SW480 (cell line): ENCODE results near the gene DNLZ.
"Not testable (repeated sequence)": the region's sequence is repeated elsewhere in the genome, so short reads cannot be mapped to it uniquely, and the experiment has no call there.

Source experiments
- DNase-seq: peaks from one replicate; pipeline ENCODE4 v3.0.0-alpha.2; 2016; ENCODE audit warnings: low spot score

The DNLZ gene

DNA sequence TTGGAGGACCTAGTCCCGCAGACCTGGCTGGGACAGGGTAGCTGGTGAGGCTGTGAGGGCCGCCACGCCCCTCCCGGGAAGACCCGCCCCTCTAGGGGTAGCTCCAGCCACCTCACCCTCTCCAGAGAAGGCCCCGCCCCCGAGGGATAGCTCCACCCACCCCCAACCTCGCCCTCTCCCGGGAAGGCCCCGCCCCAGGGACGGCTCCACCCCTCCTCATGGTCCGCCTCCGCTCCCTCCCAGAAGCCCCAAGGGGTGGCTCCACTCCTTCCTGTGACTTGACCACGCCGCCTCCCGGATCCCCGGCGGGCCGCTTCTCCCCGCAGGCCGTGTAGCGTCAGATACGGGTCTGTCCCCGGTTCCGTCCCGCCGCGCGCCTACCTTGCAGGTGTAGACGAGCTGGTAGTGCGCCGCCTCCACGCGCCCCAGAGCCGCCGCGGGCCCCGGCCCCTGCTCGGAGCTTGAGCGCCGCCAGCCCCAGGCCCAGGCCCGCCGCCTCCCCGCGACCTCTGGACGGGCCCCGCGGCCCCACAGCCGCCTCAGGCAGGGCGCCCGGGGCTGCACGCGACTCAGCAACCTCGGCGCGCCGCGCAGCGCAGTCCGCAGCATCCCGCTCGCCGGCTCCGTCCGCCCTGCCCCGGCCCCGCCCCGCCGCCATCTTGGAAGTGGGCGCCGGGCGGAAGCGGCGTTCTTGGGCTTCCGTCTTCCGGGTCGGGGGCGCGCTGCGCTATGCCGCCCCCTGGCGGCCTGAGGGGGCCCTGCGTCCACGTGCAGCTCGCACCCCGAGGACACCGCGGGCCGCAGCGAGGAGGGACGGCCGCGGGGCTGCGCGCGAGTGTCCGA, at the start of gene DNLZ:
DNLZ (minus strand) TSS at position 639 of the 843 bp plus-strand sequence; CDS start at position 609, 30 bp downstream.
- DNase-seq, result peak; percentile 91

DNA sequence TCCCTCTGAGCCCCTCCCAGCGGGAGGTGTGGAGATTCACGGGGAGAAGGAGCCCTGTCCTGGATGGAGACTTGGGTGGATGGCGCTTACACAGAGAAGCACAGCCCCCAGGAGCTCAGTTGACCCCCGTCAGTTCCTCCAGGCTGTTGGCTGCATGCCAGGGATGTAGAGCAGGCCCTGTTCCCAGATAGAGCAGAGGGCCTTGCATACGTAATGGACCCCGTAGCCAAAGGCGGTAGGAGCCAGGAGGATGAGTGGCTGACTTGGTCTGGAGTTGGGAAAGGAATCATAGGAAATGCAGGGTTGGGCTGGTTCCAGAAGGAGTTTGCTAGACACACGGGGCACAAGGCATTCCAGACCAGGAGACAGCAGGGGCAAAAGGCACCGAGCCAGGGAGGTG, 49.4 kb upstream of the DNLZ start:
- DNase-seq, result no peak

DNA sequence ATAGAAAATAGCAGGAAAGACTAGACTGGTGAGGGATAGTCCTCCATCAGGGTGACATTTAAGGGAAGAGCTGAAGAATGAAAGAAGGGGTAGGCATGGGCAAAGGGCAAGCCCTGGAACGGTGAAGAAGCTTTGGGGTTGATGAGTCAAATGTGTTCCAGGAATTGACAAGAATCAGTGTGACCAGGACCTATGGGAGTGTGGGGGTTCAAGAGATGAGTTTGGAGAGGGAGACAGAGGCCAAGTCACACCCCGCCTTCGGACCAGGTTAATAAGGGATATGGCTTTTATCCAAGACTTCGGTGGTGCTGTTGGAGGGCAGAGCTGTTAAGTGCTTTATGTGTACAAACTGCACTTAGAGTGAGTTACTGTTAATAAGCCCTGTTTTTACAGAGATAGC, 47.8 kb upstream of the DNLZ start:
- no peak for DNase-seq

DNA sequence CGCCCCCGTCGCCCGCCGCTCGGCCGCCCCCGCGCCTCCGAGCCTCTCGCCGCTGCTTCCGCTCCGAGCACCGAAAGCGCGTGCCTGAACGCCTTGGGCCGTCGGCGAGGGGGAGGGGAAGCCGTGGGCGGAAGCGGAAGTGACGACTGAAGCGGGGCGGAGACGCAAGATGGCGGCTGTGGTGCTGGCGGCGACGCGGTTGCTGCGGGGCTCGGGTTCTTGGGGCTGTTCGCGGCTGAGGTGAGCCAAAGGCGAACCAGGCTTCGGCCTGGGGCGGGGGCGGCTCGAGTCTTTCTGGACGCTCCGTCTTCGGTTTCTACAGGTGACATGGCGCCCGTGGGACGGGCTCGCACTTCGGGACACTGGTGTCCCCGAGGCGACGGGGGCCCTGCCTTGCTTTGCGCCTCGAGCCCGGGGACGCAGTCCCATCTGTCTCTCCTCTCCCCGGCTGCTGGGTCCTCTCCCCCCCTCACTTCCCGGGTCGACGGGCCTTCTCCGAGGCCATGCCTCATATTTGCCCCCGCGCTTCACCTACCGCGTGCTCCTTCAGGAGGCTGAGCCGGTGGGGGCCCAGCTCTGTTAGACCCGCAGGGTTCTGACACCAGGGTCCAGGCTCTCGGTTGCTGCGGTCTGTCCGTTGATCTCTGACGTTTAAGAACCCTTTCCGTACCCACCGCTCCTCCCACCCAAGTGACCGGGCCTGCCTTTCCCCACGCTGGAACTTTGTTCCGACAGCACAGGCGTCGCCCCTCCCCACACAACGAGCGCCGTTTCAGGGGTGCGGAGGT, 47.1 kb upstream of the DNLZ start, which contains the start of the genes ENTR1 and PMPCA:
ENTR1 (minus strand) TSS at position 115 of the 788 bp plus-strand sequence. CDS start 217 bp downstream, outside the sequence.
PMPCA (plus strand) TSS at position 159 of the 788 bp plus-strand sequence; CDS start at position 170, 11 bp downstream.
- DNase-seq, result peak; percentile 86

DNA sequence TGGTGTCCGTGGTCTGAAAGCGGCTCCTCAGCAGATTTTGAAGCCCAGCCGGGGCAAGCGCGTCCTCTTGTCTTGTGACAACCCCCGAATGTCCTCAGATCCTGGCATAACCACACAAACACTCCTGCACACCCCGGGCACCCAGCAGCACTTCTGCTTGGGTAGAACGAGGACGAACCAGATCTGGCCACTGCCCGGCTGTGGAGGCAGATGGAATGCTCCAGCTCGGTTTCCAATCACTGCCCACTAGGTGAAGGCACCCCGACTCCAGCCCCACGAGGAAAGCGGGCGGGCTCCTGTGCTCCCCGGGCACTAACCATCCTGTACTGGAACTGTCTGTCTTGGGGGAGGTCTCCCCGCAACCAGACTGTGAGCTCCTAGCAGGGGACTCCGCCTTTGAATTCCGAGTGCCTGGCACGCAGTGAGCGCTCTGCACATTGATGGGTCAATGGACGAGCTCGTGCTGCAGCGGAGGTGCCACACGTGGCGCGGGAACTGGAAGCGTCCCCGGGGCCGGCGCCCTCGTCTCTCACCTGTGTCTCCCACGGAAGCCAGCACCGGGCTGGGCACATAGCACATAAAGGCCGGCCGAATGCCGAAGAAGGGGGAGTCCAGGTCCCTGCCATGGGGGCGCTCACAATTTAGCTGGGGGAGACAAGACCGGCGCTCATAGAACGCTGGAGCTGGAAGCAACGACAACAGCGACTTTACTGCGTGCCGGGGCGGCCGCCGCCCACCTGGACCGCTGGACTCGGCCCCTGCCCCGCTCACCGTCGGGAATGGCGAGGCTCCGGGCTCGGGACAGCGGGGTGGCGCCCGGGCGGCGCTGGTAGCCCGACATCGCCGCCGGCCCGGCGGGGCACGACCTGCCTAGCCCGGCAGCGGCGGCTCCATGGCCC, 46.3 kb upstream of the DNLZ start:
- no peak for DNase-seq

DNA sequence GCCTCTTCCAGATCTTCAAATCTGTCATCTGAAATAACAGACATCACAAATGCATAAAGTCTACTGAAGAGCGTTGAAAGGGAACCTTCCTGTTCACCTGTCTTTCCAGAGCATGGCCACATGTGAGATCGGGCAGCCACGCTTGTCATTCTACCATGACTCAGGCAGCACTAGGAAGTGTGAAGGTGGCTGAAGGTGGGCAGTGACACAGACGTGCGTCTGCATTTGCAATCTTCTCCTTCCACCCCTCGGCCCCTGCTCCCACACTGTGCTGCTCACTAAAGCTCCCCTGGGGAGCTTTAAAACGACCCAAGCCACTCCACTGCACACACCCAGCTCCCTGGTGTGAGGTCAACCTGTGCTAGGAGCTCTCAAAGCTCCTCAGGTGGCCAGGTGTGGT, 44.4 kb upstream of the DNLZ start:
- DNase-seq, result no peak

DNA sequence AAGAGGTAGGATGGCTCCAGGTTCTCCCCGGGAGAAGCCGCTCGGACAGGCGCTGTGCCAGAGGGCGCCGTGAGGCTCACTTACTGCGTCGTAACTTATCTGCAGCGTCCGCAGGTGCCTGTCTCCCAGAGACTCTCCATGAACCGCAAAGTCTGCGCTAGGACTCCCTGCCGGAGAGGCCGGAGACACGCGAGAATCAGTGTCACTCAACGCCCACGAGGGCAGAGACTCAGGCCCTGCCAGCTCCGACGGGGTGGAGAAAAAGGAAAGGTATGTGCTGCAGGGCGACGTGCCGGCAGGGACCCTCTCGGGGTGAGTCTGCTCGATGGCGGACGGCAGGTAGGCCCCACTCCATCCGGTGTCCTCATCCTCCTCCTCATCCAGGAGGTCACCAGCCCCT, 43.5 kb upstream of the DNLZ start:
- not testable (repeated sequence) for DNase-seq

DNA sequence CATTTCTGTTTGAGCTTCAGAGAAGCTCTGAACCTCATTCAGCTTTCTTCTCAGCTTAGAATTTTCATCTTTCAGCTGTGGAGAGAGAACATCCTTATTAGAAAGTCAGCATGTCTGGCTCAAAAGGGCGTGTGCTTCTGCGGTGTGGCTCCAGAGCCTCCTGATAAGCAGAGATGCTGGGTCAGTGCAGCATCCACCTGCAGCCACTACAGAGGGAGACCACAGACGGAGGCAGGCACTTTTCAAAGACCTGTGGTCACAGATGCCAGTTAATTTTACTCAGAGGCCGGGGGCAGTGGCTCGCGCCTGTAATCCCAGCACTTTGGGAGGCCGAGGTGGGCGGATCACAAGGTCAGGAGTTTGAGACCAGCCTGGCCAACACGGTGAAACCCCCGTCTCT, 42.4 kb upstream of the DNLZ start:
- not testable (repeated sequence) for DNase-seq

DNA sequence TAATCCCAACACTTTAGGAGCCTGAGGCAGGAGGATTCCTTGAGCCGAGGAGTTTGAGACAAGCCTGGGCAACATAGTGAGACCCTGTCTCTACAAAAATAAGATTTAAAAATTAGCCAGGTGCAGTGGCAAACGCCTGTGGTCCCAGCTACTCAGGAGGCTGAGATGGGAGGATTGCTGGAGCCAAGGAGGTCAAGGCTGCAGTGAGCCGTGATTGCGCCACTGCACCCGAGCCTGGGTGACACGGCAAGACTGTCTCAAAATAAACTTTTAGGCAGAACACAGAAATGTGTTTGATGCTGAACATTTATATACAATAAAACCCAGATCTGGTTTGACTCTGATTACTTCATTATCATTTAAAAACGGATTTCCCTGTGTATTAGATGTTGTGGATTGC, 41.9 kb upstream of the DNLZ start:
- DNase-seq, result no peak

DNA sequence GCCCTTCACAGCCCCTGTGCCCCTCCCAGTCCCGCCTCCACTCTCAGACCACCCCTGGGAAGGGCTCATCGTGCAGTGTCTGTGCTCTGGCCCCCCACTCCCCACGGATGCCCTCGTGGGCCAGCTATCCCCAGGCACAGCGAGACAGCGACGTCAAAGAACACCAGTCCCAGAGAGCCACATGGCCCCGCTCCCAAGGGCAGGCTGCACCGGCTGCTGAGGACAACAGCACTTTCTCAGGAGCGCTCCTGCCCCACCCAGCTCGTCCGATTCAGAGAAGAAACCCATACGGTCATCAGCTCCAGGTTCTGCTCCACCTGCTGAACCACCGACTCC, 41.2 kb upstream of the DNLZ start:
- no peak for DNase-seq

DNA sequence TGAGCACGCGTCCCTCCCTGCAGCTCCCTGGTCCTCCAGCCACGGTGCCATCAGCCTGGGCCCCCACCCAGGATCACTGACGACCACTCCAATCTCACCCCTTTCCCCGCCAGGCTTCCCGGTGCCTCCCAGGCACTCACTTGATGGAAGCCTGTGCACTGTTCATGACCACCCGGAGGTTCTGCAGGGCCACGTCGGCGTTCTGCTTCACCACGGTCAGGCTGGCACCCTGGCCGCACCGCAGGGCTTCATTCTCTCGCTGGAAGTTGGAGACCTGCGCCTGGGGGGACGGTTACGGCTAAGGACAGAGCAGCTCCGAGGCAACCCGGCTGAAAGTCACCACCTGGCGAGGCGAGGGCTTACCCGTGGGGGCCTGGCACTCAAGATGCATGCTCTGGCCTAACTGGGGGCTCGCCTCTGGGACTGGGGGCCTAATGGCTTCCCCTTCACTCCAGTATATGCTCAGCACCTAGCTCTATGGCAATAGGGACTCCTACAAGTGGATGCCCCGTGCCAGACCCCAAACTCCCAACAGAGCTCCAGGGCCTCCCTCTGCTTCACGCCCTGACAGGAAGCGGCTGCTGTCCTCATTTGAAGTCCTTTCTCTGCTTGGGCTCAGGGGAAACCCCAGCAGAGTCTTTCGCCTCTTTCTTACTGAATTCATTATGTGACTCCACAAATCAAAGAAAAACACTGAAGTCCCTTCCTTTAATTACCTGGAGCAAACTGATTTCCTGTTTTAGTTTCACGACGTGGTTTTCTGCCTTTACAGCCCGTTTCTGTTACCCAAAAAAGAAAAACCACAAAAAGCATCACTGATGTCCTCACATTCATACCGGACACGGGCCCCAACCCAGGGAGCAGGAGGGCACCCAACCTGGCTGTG, 40.6 kb upstream of the DNLZ start:
- no peak for DNase-seq

DNA sequence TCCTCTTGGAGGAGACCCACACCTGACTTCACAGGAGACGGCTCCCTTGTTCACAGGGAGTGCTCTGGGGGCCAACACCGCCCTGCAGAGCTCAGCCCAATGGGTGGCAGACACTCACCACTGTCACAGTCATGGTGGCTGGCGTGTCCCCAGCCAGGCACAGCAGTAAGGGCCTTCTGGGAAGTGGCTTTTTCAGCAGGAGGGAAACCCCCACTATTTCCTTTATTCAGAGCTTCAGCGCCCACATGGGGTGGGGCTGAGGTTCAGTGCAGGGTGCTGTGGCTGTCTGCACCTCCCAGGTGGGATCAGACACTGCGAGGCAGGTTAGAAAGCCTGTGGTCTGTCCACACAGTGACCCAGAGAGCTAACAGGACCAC, 40.0 kb upstream of the DNLZ start:
- DNase-seq, result no peak

DNA sequence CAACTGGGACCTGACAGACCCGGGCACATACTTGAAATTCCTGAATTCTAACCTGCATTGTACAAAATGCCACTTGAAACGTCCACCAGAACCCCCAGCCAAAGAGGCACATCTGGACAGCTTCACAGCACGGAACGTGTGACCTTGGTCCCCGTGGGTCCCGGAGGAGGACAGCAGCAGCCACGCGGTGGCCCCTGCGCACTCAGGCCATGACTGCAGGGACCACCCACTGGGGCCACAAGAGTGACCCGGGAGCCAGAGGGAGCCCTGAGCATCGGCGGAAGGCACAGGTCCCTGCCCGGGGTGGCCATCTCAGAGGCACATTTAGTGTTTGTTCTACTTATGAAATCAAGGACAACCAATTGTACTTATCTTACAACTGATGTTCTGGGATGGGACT, 38.5 kb upstream of the DNLZ start:
- no peak for DNase-seq

DNA sequence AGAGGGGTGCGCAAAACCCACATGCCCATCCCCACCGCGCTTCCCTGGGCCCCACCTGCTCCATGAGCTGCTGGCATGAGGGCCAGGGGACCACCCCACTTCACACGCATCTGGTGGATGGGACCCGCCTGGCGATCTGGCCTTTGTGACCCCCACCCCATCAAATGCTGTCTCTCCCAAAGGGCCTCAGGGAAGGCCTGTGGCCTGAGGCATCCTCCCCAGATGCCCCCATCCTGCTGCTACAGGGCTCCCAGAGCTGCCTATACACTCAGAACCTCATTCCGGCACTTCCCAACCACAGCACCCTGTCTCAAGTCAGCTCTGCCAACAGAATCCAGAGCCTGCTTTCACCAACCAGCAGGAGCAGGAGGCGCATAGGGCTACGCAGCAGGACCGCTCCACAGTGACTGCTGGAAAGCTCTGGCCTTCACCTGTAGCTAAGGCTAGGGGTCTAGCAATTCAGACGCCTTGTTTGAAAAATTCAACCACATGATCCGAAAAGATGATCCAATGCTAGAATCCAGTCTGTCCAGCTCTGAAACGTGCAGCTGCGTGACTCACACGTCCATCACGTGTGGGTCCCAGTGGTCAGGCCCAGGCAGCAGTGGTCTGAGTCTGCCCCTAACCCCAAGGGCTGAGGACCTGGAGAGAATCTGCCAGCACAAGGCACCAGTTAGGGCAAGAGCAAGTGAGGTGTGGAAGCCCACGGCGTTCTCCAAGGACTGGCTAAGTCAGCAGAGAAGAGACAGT, 37.8 kb upstream of the DNLZ start:
- no peak for DNase-seq

DNA sequence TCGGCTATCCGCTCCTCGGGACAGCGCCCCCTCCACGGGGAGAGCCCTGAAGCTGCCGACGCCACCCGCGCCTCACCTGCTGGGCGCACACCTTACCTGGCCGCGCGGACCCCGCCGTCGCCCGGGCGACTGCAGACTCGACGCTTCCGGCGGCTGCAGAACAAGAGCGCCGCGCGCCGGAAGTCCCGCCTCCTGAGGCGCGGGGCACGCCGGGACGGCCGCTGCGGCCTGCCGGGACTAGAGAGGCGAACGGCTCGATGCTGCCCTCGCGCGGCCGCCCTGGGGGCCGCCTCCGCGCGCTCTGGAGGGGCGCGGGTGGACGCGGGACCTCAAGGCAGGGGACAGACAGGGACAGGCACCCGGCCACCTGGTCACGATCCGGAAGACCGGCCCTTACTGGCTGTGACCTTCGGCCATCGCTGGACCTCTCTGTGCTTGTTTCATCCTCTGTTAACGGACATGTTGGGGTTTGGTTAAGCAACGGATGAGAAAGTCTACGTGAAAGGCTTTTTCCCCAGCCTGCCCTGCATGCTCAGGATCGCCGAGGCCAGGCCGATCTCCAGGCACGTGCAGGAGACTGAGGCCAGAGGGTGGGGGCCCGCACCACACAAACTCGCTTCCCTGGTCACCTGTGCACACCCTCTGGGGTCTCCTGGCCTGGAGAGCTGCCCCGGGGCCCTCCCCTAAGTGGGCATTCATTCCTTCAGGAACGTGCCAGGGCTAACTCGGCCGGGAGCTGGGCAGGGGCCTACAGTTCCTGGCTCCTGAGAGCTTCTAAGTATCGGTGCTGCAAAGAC, 36.7 kb upstream of the DNLZ start, which contains the start of gene SNAPC4:
SNAPC4 (minus strand) TSS at position 133 of the 797 bp plus-strand sequence. CDS start 1,742 bp downstream, outside the sequence.
- peak; percentile 86 for DNase-seq

DNA sequence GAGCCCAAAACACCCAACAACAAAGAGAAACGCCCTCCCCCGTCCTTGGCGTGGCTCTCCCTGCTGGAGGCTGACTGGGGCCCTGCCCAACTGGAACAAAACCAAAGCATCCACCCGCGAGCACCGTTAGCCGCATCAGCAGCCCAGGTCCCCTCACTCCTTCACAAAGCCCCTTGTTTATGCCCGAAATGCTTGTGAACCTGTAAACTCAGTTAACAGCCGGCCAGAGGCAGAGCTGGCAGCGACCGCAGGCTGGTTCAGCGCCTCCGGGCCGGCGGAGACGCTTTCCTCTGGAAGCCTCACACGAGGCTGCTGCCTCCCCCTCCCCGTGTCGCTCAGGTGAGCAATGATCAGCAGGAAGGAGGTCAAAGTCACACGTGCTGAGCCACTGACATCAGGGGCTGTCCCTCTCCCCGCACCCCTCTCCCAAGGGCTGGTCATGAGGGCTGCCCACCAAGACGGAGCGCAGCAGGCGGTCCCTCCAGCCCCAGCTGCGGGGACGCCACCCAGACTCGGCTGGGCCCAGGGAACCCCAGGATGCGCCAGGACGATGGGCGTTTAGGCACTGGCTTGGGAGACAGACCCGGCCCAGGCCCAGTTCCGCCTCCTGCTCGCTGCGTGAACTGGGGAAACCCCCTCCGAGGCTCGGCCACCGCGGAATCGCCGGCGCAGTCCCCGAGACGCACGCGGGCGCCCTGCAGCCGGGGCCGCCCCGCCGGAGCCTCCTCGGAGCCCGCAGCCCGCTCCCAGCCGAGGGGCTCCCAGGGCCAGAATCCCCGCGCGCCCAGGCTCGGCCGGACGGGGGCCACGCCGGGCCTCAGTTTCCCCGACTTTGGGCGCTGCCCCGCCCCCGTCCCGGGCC, 35.9 kb upstream of the DNLZ start:
- DNase-seq, result no peak

DNA sequence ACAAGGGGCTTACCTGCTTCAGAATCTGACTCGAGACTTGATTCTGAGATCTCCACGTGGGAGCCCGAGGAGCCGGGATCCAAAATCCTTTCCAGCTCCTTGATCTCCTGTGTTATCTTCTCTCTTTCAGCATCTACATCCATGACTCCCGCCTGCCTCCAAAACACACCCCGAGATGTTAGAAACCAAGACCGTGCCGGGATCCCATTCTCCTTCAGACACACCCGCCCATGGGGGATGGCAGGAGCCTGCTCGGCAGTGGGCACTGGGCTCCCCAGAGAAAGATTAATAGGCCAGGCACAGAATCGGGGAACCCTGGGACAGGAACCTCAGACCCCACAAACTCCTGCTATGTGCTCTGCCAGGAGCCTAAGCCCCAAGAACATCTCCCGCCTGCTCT, 34.7 kb upstream of the DNLZ start:
- DNase-seq, result no peak

DNA sequence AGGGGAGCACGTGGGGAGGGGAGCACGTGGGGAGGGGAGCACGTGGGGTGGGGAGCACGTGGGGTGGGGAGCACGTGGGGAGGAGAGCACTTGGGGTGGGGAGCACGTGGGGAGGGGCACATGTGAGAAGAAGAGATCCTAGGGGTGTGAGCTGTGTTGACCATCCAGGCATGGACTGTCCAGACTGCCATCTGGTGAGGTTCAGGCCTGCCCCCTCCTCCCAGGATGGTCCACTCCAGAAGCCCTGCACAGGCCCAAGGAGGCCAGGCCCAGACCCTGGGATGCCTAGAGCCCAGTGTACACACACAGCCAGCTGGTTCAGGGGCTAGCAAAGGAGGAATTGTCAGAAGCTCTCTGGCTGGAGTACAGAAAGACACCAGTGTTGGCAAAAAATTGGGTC, 34.1 kb upstream of the DNLZ start:
- DNase-seq, result no peak

DNA sequence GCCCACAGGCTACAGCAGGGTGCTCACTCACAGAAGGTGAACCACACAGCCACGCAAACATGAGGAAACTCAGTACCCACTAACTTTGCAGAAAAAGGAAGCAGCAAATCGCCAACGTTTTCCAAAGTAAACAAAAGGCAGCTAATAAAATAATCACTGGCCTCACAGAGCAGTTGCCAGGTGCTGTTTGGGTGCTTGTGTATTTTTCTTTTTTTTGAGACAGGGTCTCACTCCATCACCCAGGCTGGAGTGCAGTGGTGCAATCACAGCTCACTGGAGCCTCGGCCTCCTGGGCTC, 32.6 kb upstream of the DNLZ start:
- DNase-seq, result no peak
